HEK293 (cell line): ENCODE measurements around the gene HIF1A.

Experiments used
- ATF2 ChIP-seq: fragments of 450-650 bp; formaldehyde crosslinking; IDR thresholded peaks from 2 replicates; pipeline ENCODE4 v1.5.1; 2016; ENCODE audit warnings: missing biosample characterization, missing genetic modification characterization, low read depth
- CTCF ChIP-seq: fragments of 450-650 bp; formaldehyde crosslinking; IDR thresholded peaks from 2 replicates; pipeline ENCODE4 v1.5.1; 2016; ENCODE audit warnings: missing biosample characterization, missing genetic modification characterization
- ZBTB21 ChIP-seq: fragments of 450-650 bp; formaldehyde crosslinking; IDR thresholded peaks from 2 replicates; pipeline ENCODE4 v1.5.1; 2017; ENCODE audit warnings: missing biosample characterization, missing genetic modification characterization
- ZNF121 ChIP-seq: fragments of 450-650 bp; formaldehyde crosslinking; IDR thresholded peaks from 2 replicates; pipeline ENCODE4 v1.5.1; 2016; ENCODE audit warnings: missing biosample characterization, missing genetic modification characterization
- ZNF335 ChIP-seq: fragments of 450-650 bp; formaldehyde crosslinking; conservative IDR thresholded peaks from 2 replicates; pipeline ENCODE4 v1.5.1; 2016; ENCODE audit warnings: missing biosample characterization, missing genetic modification characterization
- ZNF473 ChIP-seq: fragments of 450-650 bp; formaldehyde crosslinking; IDR thresholded peaks from 2 replicates; pipeline ENCODE4 v1.5.1; 2017; ENCODE audit warnings: missing biosample characterization, missing genetic modification characterization
- ZNF600 ChIP-seq: fragments of 450-650 bp; formaldehyde crosslinking; IDR thresholded peaks from 2 replicates; pipeline ENCODE4 v1.5.1; 2016; ENCODE audit warnings: missing biosample characterization, missing genetic modification characterization
- ZNF747 ChIP-seq: fragments of 450-650 bp; formaldehyde crosslinking; IDR thresholded peaks from 2 replicates; pipeline ENCODE4 v1.5.1; 2016; ENCODE audit warnings: missing biosample characterization, missing genetic modification characterization
- TF ChIP-seq, protein P1 (sequence below): fragments of 450-650 bp; IDR thresholded peaks from 2 replicates; pipeline ENCODE4 v1.5.1; 2018; ENCODE audit warnings: missing biosample characterization, mild to moderate bottlenecking, missing genetic modification characterization
- TF ChIP-seq, protein P2 (sequence below): fragments of 450-650 bp; formaldehyde crosslinking; IDR thresholded peaks from 2 replicates; pipeline ENCODE4 v1.5.1; 2016; ENCODE audit warnings: missing biosample characterization, missing genetic modification characterization

GRCh38 chr14:61719344-61720293 lies 24.3 kb downstream of the HIF1A start:
- TF ChIP-seq CTCF (tag by site-specific recombination) (no peak), ZNF473 (tag by site-specific recombination) (no peak), ZNF747 (tag by site-specific recombination) (no peak), ZNF335 (tag by site-specific recombination) (no peak), ZNF121 (tag by site-specific recombination) (no peak), ZBTB21 (tag by site-specific recombination) (no peak), ZNF600 (tag by site-specific recombination) (no peak), ATF2 (no peak)
- TF ChIP-seq, protein P1, sequence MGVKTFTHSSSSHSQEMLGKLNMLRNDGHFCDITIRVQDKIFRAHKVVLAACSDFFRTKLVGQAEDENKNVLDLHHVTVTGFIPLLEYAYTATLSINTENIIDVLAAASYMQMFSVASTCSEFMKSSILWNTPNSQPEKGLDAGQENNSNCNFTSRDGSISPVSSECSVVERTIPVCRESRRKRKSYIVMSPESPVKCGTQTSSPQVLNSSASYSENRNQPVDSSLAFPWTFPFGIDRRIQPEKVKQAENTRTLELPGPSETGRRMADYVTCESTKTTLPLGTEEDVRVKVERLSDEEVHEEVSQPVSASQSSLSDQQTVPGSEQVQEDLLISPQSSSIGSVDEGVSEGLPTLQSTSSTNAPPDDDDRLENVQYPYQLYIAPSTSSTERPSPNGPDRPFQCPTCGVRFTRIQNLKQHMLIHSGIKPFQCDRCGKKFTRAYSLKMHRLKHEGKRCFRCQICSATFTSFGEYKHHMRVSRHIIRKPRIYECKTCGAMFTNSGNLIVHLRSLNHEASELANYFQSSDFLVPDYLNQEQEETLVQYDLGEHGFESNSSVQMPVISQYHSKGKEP: no peak
- TF ChIP-seq, protein P2, sequence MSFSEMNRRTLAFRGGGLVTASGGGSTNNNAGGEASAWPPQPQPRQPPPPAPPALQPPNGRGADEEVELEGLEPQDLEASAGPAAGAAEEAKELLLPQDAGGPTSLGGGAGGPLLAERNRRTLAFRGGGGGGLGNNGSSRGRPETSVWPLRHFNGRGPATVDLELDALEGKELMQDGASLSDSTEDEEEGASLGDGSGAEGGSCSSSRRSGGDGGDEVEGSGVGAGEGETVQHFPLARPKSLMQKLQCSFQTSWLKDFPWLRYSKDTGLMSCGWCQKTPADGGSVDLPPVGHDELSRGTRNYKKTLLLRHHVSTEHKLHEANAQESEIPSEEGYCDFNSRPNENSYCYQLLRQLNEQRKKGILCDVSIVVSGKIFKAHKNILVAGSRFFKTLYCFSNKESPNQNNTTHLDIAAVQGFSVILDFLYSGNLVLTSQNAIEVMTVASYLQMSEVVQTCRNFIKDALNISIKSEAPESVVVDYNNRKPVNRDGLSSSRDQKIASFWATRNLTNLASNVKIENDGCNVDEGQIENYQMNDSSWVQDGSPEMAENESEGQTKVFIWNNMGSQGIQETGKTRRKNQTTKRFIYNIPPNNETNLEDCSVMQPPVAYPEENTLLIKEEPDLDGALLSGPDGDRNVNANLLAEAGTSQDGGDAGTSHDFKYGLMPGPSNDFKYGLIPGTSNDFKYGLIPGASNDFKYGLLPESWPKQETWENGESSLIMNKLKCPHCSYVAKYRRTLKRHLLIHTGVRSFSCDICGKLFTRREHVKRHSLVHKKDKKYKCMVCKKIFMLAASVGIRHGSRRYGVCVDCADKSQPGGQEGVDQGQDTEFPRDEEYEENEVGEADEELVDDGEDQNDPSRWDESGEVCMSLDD (tag by site-specific recombination): no peak
